Left colon (tissue), 2 donors: ENCODE measurements around the gene TFF3. TPM values are rescaled to one million over a fixed set of nuclear protein-coding genes. Genes with fewer than 3 reads are reported as not detected.

Source experiments
- ATAC-seq: fragments of 200-7000 bp; cut with Tn5 transposase; one replicate; pipeline ENCODE4 v1.9.1; 2020; ENCODE audit warnings: mild to moderate bottlenecking, moderate library complexity
- DNase-seq, 2 donors: peaks; one replicate each; pipeline ENCODE4 v3.0.0-alpha.2; 2020
- intact Hi-C, 2 donors: fragments of 100-400 bp; cut with DNase I in 1 of 2; cut with micrococcal nuclease in 1 of 2; formaldehyde crosslinking; loops; one replicate each; pipeline versions ENCODE4 v1.11.2 to v1.14.0; 2022; cut with DNase I, micrococcal nuclease
- long read RNA-seq: library from polyadenylated mRNA; unstranded; transcript quantifications from one replicate; pipeline ENCODE4 v2.0.0, GENCODE V29; 2021
- total RNA-seq, 2 donors: library from RNA; stranded (reverse); fragmentation: NEBNext Ultra II Directional; extraction: Animal tissue kit (Norgen Biotek cat#: 25700); gene quantifications; one replicate each; pipeline ENCODE4 v1.2.1, GENCODE V29; 2021
- donor health status: DM: no; HTN: no; CAD: no.
- donor health status: DM: yes; HTN: yes; CAD: no.

The TFF3 gene, protein sequence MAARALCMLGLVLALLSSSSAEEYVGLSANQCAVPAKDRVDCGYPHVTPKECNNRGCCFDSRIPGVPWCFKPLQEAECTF
- total RNA-seq: 1,000 to 10,000 TPM; 3,156 to 4,796 TPM
- long read RNA-seq, transcript TFF3-203 (2 exons, 419 nt): minor isoform, 44 of 859 reads
- long read RNA-seq, transcript TFF3-204 (3 exons, 1,109 nt): major isoform, 804 of 859 reads
- long read RNA-seq, partial matches to known transcripts: 0 of 859 reads
- long read RNA-seq, other reads (novel, unspliced or antisense): 10 of 859 reads

DNA sequence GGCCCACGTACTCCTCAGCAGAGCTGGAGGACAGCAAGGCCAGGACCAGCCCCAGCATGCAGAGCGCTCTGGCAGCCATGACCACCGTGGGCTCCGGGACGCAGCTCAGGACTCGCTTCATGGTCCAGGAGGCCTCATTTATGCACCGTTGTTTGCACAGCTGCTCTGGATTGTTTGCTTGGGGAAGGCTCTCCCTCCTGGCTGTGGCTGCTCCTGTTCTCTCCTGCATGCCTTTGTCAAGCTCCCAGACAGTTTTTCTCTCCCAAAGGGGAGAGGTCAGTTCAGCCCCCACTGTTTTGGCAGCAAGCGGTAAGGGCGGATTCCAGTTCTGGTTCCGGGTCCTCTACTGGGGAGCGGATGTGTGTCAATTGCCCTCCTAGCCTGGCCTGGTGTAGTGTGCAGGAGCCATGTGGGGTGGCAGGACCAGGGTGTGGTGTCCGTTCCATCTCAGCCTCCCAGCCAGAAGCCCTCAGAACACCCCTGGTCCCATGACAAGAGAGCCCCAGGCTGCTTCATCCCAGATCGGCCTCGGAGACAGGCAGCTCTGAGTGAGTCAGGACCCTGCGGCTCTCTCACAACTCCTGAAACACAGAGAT, at the start of gene TFF3:
TFF3 (minus strand) TSS at position 114 of the 596 bp plus-strand sequence; CDS start at position 79, 35 bp downstream.
- intact Hi-C loops: no loop called here
- ATAC-seq: peak; percentile 43
- DNase-seq: peak; percentile 68 to 81

DNA sequence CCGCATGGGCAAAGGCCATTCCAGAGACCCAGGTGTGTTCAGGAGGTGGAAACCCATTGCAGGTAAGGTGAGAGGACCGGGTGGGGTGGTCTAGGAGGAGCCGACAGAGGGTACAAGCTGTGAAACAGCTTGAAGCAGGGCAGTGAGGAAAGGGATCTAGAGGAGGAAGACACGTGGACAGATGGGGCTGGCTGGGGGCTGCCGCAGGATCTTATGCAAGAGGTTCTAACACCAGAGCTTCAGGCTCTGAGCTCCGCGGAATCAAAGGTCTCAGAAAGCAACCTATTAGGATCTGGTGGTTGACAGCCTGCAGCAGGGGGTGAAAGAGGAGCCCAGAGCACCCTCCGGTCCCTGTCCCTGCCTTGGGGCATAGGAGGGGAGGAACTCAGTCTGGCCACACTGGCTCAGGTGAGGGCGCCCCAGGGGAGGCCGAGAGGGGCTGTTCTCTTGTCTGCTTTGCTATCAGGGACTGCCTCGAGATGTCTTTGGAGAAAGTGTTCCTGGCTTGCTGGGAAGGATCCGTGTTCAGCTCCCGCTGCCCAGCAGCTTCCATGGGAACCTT, 49.2 kb upstream of the TFF3 start:
- intact Hi-C loops: no loop called here
- ATAC-seq: no peak
- no peak for DNase-seq

DNA sequence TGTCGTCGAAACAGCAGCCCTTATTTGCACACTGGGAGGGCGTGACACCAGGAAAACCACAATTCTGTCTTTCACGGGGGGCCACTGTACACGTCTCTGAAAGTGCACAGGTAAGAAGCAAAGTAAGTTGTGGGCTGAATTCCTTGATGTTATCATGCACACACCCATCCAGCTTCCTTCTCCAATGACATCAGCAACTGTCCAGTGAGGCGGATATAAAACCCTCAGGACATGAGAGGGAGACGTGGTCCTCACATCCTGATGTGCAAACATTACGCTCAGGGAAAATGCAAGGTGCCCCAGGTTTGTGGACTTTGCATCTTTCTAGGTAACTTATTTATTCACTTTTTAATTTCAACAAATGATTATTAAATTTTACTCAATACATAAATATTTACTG, 48.1 kb upstream of the TFF3 start:
- DNase-seq (no peak), ATAC-seq (peak; percentile 23)
- intact Hi-C loops: no loop called here

DNA sequence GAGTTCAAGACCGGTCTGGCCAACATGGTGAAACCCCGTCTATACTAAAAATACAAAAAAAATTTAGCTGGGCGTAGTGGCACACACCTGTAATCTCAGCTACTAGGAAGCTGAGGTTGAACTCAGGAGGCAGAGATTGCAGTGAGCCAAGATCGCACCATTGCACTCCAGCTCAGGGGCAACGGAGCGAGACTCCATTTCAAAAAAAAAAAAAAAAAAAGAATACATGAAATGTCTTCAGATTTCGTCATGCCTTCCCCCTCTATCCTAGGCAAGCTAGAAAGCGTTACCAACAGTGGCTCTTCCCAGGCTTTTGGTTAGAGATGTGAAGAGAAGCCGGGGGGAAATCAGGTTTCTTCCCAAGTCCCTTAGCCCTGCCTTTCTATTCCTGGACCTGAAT, 47.5 kb upstream of the TFF3 start:
- DNase-seq (no peak), ATAC-seq (no peak)
- intact Hi-C loops: no loop called here

DNA sequence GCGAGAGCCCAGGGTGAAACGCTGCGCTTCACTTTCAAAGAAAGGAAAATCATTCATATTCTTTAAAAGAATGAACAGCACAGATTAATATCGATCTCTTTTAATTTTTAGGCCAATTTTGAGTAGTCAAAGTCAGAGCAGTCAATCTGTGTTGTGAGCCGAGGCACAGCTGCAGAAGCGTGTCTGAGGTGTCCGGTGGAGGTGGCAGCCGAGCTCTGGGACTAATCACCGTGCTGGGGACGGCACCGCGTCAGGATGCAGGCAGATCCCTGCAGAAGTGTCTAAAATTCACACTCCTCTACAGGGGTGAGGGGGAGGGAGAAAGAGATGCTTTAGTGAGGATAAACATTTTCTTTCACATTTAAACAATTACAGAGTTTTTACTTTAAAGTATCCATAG, 47.0 kb upstream of the TFF3 start:
- ATAC-seq: no peak

DNA sequence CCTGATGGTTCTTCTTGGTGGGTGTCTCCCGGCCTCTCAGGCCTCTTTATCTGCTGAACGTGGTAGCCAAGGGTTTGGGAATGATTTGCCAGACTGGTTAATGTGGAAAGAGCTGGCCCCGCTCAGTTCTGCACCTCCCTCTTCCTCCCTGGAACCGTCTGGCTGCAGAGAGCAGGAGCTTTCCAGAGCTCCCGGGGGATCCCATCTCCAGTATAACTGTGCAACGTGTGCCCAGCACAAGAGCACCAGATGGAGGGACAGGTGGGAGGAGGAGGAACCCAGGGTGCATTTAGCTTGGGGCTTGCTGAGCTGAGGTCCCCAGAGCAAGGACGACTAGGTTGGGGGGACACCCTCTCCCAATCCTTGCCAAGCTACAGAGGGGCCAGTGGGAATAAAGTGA, 46.1 kb upstream of the TFF3 start:
- intact Hi-C loops: no loop called here
- ATAC-seq (no peak), DNase-seq (no peak)

More for the DNA sequence above, 47.0 kb upstream of the TFF3 start:
- intact Hi-C loops: no loop called here
- DNase-seq: no peak

DNA sequence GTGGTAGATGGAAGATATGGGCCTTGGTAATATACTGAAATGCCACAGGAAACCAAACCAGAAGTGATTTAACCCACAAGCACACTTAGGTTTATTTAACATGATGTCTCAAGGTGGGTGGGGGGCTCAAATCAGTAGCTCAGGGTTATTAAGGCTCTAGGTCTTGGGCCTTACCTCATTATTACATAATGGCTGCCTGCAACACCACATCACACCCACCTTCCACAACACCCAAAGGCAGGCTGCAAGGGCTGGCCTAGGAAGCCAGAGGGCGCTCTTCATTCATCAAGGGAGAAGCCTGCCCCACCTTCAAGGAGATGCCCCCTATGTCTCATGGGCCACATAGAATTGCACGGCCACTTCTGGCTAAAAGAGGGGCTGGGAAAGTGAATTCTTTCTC, 45.1 kb upstream of the TFF3 start:
- intact Hi-C loops: no loop called here
- DNase-seq (no peak), ATAC-seq (no peak)

DNA sequence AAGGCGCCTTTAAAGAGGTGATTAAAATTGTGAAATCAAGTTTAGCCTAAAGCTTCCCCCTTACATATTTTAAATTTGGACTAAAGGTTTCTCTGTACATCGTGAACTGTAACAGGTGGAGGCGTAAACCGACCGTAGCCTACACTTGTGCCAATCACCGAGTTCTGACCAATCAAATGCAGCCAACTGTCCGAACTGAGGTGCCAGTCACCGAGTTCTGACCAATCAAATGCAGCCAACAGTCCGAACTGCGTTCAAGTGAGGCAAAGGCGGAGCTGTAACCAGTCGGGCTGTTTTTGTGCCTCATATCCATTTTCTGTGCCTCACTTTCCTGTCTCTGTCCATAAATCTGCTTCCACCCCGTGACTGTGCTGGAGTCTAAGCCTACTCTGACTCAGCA, 43.7 kb upstream of the TFF3 start:
- intact Hi-C loops: no loop called here
- no peak for DNase-seq
- no peak for ATAC-seq

DNA sequence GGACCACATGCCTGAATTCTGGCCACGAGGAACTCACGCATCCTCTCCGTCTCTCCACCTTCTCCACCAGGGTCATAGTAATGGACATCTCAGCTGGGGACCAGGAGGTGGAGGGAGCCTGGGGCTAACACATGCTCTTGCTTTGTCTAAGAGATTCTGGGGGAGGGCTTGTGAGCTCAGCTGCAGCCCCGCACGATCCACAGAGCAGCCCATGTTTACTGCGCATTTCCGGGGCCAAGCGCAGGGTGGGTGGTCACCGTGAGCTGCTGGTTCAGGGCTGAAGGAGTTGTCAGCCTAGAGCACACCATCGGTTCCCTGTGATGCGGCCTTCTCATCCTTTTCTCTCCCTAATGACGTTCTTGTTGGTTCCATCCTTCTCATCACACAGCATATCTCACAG, 43.1 kb upstream of the TFF3 start:
- intact Hi-C loops: no loop called here
- DNase-seq: no peak
- no peak for ATAC-seq

DNA sequence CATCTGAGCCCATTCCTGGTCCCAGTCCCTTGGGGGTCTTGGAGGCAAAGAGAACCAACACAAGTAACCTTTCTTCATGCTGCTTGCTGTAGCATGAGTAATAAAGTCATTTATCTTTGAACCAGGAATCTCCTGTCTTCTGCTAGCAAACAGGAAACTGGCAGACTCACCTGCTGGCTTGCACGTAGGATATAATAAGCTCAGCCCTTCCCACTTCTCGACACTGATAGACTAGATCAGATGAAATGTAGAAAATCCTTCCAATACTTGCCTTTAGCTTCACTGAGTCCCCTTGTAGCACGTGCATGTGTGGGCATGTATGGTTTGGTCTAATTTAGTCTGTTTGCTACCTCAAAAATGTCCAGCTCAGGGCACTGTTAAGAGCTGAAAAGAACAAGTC, 42.1 kb upstream of the TFF3 start:
- peak; percentile 84 for ATAC-seq
- intact Hi-C loops: no loop called here
- no peak for DNase-seq

DNA sequence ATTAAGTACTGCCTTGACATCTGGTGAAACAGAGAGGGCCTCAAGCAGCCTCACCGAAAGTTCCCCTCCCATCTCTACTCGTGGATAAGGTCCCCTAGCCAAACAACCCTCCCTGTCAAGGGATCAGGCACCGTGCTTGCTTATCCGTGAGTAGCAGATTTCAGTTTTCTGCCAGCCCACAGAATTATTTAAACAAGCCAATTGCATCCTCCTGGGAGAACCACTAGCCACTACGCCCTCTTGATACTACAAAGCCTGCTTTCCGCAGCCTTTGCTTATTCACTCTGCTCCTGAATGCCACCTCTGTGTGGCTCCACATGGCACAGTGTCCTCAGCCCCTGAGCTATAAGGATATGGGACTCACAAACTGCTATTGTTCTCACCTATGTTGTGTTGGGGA, 41.4 kb upstream of the TFF3 start:
- intact Hi-C loops: no loop called here
- no peak for ATAC-seq
- no peak for DNase-seq

DNA sequence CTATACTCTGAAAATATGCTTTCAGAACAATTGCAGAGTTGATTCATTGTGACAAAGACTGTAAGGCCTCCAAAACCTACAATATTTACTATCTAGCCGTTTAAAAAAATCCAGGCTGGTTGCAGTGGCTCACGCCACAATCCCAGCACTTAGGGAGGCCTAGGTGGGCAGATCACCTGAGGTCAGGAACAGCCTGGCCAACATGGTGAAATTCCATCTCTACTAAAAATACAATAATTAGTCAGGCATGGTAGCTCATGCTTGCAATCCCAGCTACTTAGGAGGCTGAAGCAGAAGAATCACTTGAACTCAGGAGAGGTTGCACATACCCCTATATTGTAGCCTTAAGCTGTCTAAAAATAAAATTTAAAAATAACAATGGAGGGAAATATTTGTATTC, 40.8 kb upstream of the TFF3 start:
- DNase-seq: no peak
- intact Hi-C loops: no loop called here

DNA sequence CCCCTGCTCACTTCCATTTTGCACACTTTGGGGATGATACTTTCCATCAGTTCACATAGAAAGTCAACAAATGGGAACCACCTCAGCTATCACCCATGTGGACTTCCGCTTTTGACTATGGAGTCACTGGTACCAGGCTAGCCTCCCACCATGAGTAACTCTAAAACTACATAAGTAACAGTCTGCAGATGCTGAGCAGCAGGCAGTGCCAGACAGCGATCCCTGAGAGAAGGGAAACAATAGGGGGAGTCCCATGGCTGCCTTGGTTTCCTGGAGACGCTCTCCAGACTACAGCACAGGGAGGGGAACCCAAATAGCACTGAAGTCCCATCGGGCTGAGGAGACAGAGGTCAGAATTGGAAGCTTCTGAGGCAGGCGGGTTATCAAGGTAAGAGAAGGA, 38.4 kb upstream of the TFF3 start:
- ATAC-seq (no peak), DNase-seq (no peak)
- intact Hi-C loops: no loop called here

More for the DNA sequence above, 40.8 kb upstream of the TFF3 start:
- ATAC-seq: no peak

DNA sequence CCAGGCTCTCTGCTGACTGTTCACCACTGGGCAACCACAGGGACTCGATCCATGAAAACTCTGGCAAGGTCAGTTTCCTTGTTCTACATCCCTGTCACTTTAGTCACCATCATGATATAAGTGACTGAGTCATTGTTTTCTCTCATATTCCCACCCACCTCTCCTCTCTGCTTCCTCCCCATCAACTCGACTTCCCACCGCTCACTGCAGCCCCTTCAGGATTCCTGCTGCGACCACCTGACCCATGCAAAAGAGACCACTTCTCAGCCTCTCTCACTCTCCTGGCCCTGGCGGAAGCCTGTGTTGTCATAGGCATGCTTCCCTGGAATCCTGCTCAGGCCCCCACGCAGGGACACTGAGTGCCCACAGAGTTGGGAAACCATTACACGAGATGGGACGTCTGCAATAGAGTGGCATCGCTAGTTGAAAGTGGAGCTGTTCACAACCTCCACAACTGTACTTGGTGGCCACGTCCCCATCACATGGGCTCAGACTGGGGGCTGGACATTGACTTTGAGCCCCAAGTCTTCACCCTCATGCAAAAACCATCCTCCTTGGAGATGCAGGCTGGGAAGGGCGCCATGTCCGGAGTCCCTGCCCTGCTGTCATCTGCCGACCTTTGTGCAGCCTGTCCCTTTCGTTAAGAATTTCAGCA, 37.4 kb upstream of the TFF3 start:
- DNase-seq: peak in 1 of 2 donors; percentile 6
- ATAC-seq: no peak
- intact Hi-C loops: no loop called here

DNA sequence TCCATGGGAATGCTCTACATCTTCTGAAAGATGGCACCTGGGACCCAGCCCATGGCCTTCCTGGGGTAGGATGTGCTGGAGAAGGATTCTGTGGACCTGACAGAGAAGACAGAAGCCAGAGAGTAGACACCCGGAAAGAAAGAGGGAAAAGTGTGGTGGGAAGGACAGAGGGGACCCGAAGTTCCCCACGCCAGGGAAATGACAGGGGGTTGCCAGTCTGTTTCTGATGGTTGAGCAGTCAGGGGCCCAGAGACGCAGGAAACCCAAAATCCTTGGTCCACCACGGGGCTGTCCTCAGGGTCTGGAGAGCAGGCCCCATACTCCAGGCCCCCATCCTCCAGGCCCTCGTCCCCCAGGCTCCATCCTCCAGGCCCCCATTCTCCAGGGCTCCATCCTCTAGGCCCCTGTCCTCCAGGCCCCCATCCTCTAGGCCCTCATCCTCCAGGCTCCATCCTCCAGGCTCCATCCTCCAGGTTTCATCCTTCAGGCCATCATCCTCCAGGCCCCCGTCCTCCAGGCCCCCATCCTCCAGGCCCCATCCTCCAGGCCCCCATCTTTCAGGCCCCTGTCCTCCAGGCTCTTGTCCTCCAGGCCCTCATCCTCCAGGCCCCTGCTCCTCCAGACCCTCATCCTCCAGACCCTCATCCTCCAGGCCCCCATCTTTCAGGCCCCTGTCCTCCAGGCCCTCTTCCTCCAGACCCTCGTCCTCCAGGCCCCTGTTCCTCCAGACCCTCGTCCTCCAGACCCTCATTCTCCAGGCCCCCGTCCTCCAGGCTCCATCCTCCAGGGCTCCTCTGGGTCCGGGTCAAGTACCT, 36.6 kb upstream of the TFF3 start:
- intact Hi-C loops: no loop called here
- ATAC-seq (no peak), DNase-seq (peak in 1 of 2 donors; percentile 8)

DNA sequence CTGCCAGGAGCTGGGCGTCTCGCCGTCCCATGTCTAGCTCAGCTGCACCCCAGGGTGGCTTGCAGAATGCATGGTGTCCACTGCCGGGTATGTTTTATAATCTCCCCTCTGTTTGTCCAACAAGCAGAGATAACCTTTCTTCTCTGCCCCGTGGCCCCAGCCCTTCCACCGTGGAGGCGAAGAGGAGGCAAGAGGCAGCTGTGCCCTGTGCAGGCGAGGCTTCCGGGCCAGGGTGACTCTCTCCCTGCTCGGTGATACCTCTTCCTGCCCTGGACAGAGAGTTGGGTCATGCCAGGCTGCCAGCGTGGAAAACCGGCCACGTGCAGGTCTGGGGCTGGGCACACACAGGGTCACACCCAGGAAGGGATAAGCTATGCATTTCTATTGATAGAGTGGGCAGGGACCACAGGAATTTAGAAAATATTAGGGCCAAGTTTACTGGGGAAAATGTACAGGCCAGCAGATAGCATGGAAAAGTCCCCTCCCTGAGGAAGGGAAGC, 35.8 kb upstream of the TFF3 start, which contains the start of gene TFF2:
TFF2 (minus strand) TSS at position 68 of the 500 bp plus-strand sequence; CDS start at position 31, 37 bp downstream.
- ATAC-seq (peak; percentile 76), DNase-seq (peak in 1 of 2 donors; percentile 23)
- intact Hi-C loops: no loop called here

DNA sequence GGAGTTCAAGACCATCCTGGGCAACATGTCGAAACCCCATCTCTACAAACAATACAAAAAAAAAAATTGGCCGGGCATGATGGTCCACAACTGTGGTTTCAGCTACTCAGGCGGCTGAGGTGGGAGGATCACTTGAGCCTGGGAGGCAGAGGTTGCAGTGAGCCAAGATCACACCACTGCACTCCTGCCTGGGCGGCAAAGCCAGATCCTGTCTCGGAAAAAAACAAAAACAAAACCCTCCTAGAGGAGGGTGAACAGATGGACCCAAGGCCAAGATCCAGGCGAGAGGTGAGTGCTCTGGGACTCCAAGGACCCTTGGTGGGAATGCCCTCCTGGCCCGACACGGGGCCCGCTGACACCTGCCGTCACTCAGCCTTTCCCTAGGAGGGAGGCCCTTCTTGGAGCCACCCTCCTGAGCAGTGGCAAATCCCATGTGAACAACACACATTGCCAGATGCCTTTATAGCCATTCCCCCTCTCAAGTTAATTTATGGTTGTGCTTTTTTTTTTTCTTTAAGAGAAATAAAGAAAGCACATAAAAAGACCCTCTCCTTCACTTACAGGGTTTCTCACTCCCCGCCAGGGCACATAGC, 35.2 kb upstream of the TFF3 start:
- DNase-seq: peak in 1 of 2 donors; percentile 20

More for the DNA sequence above, 35.2 kb upstream of the TFF3 start:
- intact Hi-C loops: no loop called here
- no peak for ATAC-seq
